Measurements from ENCODE around the gene KLC4.
"Not testable (repeated sequence)": the region's sequence is repeated elsewhere in the genome, so short reads cannot be mapped to it uniquely, and the experiment has no call there.

KLC4 gene

GRCh38 chr6:43036712-43037111 lies 22.7 kb upstream of the KLC4 start:
- no peak for DNase-seq (ENCODE audit: low read depth in 2 of 2)

- DNase-seq (ENCODE audit: low read depth in 2 of 2): no peak
Measured at GRCh38 chr6:43037197-43037596, 22.2 kb upstream of the KLC4 start.

DNA sequence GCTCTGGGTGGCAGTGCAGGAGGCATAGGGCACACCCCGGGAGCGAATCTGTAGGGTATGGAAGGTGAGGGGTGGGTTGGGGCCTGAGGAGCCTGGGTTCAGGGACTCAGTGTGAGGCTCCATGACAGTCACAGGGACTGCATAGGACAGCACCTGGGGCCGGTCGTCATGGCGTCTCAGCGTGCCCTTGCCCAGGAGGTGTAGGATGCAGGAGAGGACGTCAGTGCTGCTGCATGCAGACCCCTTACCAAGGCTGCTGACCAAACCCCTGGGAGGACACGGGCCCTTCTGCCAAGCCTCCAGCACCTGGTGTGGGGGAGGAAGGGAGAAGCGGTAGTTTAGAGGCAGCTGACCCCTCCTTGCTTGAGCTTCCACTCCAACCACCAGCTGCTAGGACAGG lies 21.7 kb upstream of the KLC4 start:
- DNase-seq (ENCODE audit: low read depth in 2 of 2): no peak

DNA sequence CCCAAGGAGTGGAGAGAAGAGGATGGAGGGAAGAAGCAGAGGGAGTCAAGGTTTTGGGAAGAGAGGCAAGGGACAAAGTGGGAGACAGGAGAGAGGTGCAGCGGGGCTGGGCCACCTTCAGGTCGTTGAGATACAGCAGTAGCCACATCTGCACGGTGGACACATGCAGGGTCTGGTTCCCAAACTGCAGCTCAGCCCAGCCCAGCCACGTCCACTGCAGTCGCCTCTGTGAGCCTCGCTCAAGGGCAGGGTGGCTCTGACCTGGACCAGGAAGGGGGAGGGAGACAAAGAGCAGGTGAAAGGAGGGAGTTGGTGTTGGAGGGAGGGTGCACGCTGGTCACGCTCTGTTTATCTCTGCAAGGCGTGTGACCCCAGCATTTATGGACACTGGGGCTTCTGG lies 20.7 kb upstream of the KLC4 start:
- DNase-seq (ENCODE audit: low read depth in 2 of 2): no peak

DNA sequence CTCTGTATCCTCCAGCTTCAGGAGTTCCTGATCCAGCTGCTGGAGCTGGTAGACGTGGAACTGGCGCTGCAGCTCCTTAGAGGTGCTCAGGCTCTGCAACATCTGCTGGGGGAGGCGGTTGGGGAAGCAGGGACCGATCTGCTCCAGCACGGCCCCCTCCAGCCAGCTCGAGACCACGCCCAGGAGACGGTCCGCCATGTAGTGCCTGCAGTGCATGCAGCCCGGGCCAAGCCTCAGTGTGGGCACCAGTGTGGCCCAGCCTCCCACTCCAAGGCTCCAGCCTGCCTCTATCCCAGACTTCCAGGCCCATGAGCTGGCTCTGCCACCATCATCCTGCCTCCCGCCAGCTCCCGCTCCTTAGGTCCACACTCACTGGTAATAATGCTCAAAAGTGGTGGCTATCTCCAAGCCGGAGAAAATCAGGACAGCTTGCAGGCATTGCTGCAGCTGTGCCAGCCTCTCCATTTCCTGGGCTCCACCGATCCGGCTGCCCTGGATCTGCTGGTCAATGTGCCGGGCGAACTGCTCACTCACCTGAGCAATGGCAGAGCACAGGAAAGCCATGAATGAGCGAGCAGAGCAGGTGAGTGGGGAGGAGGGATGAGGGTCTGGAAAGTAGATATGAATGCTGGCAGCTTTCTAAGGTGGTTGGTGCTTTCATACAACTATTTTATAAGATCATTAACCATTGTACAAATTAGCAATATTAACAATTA lies 18.7 kb upstream of the KLC4 start:
- no peak for DNase-seq (ENCODE audit: low read depth in 2 of 2)

- DNase-seq (ENCODE audit: low read depth in 2 of 2): not testable (repeated sequence)
Measured at GRCh38 chr6:43041475-43041874, 18.0 kb upstream of the KLC4 start.

- no peak for DNase-seq (ENCODE audit: low read depth in 2 of 2)
Measured at GRCh38 chr6:43043310-43043709, 16.1 kb upstream of the KLC4 start.

- no peak for DNase-seq (ENCODE audit: low read depth in 2 of 2)
Measured at GRCh38 chr6:43045371-43045930, 14.0 kb upstream of the KLC4 start.

DNA sequence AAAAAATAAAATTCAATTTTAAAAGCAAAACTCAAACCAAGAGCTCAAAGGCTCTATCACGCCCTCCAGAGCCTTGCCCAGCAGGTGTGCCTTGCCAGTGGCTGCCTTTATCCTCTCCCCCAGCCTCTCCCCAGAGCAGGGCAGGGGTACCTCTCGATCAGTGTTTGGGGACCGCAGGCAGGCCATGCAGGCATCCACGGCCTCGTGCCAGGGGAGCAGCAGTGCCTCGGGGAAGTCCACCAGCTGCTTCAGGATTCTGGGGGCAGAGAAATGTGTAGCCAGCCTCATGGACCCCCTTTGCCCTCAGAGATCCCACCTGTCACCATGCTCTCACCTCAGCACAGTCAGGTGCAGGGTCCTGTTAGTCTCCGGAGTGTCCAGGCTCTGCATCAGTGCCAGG lies 11.4 kb upstream of the KLC4 start:
- no peak for DNase-seq (ENCODE audit: low read depth in 2 of 2)

DNA sequence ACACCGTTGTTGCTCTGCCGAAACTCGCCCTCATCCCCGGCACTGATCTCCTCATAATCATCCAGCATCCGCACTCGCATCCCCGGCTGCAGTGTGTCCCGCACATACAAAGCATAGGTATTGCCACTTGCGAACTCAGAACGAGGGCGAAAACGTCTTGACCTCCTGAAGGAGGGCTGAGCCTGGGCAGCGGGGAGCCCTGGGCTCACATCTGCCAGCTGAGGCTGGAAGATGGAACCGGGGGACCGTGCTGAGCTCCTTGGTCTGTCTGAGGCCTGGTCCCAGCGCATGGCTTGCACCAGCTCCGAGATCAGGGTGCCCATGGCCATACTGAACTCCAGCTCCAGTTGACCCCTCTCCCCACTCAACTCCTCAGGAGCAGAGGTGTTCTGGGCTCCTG lies 8.4 kb upstream of the KLC4 start:
- no peak for DNase-seq (ENCODE audit: low read depth in 2 of 2)

DNA sequence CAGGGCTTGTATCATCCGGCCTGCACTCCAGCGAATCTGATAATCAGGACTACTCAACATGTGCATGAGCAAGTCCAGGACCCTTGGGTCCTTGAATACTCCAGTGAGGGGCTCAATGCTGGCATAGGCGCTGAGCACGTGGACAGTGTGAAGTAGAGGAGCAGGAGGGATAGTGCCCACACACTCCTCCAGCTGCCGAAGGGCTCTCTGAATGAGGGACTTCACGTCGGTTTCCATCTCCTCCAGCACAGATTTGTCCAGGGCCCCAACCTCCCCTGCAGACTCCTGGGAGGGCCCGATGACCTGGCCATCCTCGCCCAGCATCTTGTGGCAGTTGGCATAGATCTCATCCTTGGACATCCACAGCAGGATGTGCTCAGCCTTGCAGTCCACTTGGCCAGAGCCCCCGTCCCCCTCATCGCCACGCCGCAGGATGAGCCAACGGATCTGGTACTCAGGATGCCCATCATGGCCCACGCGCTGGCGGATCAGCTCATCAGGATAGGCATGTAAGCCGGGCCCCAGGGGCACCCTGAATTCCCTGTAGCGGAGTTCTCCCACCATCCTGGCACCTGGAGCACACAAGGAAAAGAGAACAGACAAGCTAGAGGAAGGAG lies 7.1 kb upstream of the KLC4 start:
- DNase-seq (ENCODE audit: low read depth in 2 of 2): no peak

DNA sequence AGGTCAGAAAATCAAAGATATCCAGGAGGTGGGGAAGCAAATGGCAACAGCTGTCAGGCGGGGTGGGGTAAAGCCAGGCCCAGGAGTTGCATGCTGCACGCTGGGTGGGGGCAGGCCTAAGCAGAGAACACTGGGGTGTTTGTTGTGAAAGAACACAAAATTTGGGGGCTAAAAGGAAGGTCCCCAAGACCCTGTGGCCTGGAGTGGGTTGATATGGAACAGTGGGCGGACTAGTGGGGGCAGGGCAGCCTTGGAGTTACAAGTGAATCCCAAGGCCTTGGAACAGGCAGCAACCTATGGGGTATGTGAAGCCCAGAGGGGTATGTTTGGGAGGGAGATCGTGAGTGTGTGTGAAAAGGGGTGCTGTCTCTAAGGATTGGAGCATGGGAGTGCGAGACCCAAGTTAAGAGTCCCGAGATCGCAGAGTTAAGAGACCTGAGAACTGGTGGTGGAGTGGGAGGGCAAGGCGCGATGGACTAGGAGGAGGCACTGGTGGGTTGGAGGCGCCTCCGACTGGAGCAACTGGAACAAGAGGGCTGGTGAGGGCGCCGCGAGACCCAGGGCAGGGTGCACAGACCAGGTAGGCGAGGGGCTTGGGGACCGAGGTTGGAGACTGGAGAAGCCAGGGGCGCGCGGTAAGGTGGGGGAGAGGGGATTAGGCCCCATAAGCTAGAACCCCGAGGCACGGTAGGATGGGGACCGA lies 6.4 kb upstream of the KLC4 start:
- DNase-seq (ENCODE audit: low read depth in 2 of 2): no peak

GRCh38 chr6:43053545-43054205 lies 5.8 kb upstream of the KLC4 start, which contains the start of gene CUL7:
Gene CUL7, minus strand, starts transcription at chr6:43053851. Its CDS starts 1,063 bp downstream, at chr6:43052788.
- peak; percentile 75 to 79 for DNase-seq (ENCODE audit: low read depth in 2 of 2)

DNA sequence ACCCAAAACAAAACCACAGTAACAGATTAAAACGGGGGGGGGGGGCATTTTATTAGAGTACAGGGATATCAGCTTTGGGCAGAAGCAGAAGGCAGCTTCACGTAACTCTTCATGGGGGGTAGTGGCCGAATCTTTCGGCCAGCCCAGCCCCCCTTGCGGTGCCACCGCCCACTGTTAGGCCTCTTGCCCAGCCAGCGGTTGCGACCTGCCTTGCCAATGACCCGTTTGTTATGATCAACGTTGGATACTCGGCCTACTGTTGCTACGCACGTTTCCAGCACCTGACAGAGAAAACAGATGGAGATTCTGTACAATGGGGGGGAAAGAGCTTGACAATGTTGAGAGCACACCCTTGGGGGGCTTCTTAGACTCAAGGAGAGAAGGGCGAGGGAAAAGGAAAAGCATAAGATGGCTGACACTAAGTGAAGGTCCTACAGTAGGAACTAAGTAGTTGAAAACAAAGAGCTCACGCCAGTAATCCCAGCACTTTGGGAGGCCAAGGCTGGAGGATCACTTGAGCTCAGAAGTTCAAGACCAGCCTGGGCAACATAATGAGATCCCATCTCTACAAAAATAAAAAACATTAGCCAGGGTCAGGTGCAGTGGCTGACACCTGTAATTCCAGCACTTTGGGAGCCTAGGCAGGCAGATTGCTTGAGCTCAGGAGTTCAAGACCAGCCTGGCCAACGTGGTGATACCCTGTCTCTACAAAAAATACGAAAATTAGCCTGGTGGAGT lies 5.1 kb upstream of the KLC4 start:
- no peak for DNase-seq (ENCODE audit: low read depth in 2 of 2)

- DNase-seq (ENCODE audit: low read depth in 2 of 2): no peak
Measured at GRCh38 chr6:43055966-43056365, 3.5 kb upstream of the KLC4 start.

- no peak for DNase-seq (ENCODE audit: low read depth in 2 of 2)
Measured at GRCh38 chr6:43058531-43058930, 900 bp upstream of the KLC4 start.

- DNase-seq (ENCODE audit: low read depth in 2 of 2): no peak
Measured at GRCh38 chr6:43060034-43060754, 763 bp downstream of the KLC4 start.

DNA sequence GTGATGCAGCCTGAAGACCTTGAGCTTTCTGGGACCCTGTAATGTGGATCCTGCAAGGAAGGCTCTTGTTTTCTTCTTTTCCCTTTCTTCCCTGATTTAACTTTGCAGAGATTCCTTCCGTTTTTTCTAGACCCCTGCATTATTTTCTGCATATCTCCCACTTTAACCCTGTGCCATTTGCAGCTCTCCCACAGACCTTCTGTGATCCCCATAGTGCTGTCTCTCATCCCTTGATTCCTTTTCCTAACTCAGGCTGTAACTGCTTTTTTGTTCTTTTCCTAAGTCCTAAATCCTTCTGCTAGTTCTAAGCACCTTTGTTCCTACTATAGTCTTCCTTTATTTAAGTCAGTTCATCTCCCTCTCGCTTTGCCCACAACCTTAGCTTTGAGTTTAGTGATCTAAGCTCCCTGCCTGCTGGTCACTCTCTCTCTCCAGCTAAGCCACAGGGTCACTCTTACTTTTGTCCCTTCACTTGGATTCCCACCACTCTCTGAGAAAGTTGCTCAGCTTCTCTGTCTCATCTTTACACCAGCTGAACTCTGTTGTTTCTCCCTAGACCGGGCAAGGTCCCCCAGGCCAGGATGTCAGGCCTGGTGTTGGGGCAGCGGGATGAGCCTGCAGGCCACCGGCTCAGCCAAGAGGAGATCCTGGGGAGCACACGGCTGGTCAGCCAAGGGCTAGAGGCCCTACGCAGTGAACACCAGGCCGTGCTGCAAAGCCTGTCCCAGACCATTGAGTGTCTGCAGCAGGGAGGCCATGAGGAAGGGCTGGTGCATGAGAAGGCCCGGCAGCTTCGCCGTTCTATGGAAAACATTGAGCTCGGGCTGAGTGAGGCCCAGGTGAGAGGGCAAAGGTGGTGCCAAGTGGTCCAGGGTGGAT lies 1.6 kb downstream of the KLC4 start:
- DNase-seq (ENCODE audit: low read depth in 2 of 2): no peak

DNA sequence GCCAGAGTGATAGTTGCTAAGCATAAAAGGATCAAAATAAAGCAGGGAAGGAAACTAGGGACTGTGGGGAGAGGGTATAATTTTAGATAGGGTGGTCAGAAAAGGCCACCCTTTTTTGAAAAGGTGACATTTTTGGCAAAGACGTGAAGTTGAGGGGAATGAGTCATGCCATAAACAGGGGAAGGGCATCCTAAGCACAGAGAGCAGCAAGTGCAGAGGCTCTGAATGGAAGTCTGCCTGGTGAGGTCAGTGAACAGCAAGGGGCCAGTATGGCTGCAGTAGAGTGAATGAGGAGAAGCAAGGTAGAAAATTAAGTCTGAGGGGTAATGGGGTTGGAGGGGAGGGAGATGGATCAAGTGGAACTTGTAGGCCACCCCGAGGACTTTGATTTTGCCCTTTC lies 2.4 kb downstream of the KLC4 start:
- DNase-seq (ENCODE audit: low read depth in 2 of 2): no peak

- no peak for DNase-seq (ENCODE audit: low read depth in 2 of 2)
Measured at GRCh38 chr6:43062818-43063217, 3.4 kb downstream of the KLC4 start.

Measured in stimulated activated CD8-positive, alpha-beta memory T cell treated with anti-CD3 and anti-CD28 coated beads, Interleukin-2, amount 100 ng/mL, for 1 hour (primary cell).